HepG2 (cell line): ENCODE data around the gene FMOD. TPM values are rescaled to one million over a fixed set of nuclear protein-coding genes. Genes with fewer than 3 reads are reported as not detected.

ENCODE experiments used
- AHR ChIP-seq: IDR thresholded peaks from 2 replicates; pipeline ENCODE4 v1.6.1; 2018; ENCODE audit warnings: missing genetic modification reagents, missing compliant biosample characterization
- DR1 ChIP-seq: sonication (generic); formaldehyde crosslinking; IDR thresholded peaks from 2 replicates; pipeline ENCODE4 v1.8.0; 2021; ENCODE audit warnings: mild to moderate bottlenecking, missing genetic modification reagents, inconsistent platforms
- EP300 ChIP-seq, 3 experiments: sonication (generic) in 1 of 3; formaldehyde crosslinking in 1 of 3; IDR thresholded peaks; 2 replicates each; pipeline versions ENCODE4 v1.5.1 to v1.6.1; 2011 to 2020; ENCODE audit warnings: low read depth in 2 of 3, low read length in 2 of 3, borderline replicate concordance in 1 of 3, improper control_type of control experiment in 1 of 3, mild to moderate bottlenecking in 1 of 3, missing genetic modification reagents in 1 of 3, moderate library complexity in 1 of 3
- MAZ ChIP-seq, 2 experiments: sonication (generic) in 1 of 2; formaldehyde crosslinking in 1 of 2; IDR thresholded peaks; 2 replicates each; pipeline versions ENCODE4 v1.5.0 to v1.6.1; 2012 to 2020; ENCODE audit warnings: low read depth in 2 of 2, mild to moderate bottlenecking in 2 of 2, borderline replicate concordance in 1 of 2, improper control_type of control experiment in 1 of 2, low read length in 1 of 2, missing genetic modification reagents in 1 of 2, moderate library complexity in 1 of 2
- MNT ChIP-seq: fragments of 450-650 bp; IDR thresholded peaks from 2 replicates; pipeline ENCODE4 v1.6.1; 2016
- PCBP2 ChIP-seq: fragments of 200-400 bp; formaldehyde crosslinking; optimal IDR thresholded peaks from 2 replicates; pipeline ENCODE3; 2018; ENCODE audit warnings: low read length, low read depth; ENCODE audit not compliant: poor library complexity, severe bottlenecking
- SKI ChIP-seq: fragments of 450-650 bp; IDR thresholded peaks from one replicate; pipeline ENCODE4 v1.6.1; 2018; ENCODE audit warnings: mild to moderate bottlenecking; ENCODE audit not compliant: partially characterized antibody
- SP4 ChIP-seq: sonication (generic); formaldehyde crosslinking; IDR thresholded peaks from 2 replicates; pipeline ENCODE4 v1.8.1; 2023; ENCODE audit warnings: mild to moderate bottlenecking, missing genetic modification reagents
- SRY ChIP-seq: sonication (generic); formaldehyde crosslinking; IDR thresholded peaks from 2 replicates; pipeline ENCODE4 v1.8.0; 2022; ENCODE audit warnings: mild to moderate bottlenecking, missing genetic modification reagents
- ZKSCAN1 ChIP-seq: fragments of 150-350 bp; IDR thresholded peaks from 2 replicates; pipeline ENCODE4 v1.6.1; 2014; ENCODE audit warnings: low read length
- ZNF235 ChIP-seq: sonication (generic); formaldehyde crosslinking; IDR thresholded peaks from 2 replicates; pipeline ENCODE4 v1.8.1; 2023; ENCODE audit warnings: mild to moderate bottlenecking, missing genetic modification reagents, borderline replicate concordance
- ZNF3 ChIP-seq: IDR thresholded peaks from 2 replicates; pipeline ENCODE4 v1.7.0; 2017; ENCODE audit warnings: inconsistent platforms
- ZNF768 ChIP-seq: sonication (generic); formaldehyde crosslinking; IDR thresholded peaks from 2 replicates; pipeline ENCODE4 v1.4.0; 2020; ENCODE audit warnings: missing genetic modification reagents
- ZXDC ChIP-seq: sonication (generic); formaldehyde crosslinking; IDR thresholded peaks from 2 replicates; pipeline ENCODE4 v1.5.0; 2020; ENCODE audit warnings: mild to moderate bottlenecking, missing genetic modification reagents
- polyA plus RNA-seq, 8 experiments: library from polyadenylated mRNA; depleted of rRNA in 3 of 8; stranded (reverse) in 7 of 8; unstranded in 1 of 8; fragments of >200 nt; fragmentation: Illumina TruSeq in 4 of 8; extraction: Trizol in 4 of 8; gene quantifications; 2 replicates each; pipeline versions ENCODE4 v1.2.1 to v1.2.3, GENCODE V29; 2011 to 2016; ENCODE audit warnings: low read depth in 4 of 8, missing spikeins in 1 of 8, mixed read lengths in 1 of 8; ENCODE audit not compliant: insufficient read depth in 1 of 8
- total RNA-seq, 5 experiments: library from RNA; depleted of rRNA; stranded (reverse); fragments of >200 nt; fragmentation: Illumina TruSeq; extraction: Trizol; gene quantifications; 2 replicates each; pipeline ENCODE4 v1.2.3, GENCODE V29; 2016; ENCODE audit warnings: low read depth in 1 of 5
- TF ChIP-seq, protein P1 (sequence below): sonication (generic); formaldehyde crosslinking; IDR thresholded peaks from 2 replicates; pipeline ENCODE4 v1.4.0; 2020; ENCODE audit warnings: missing genetic modification reagents, borderline replicate concordance

FMOD gene
- total and polyA plus RNA-seq, 2 of the 13 experiments (the other 11 are each of a cell fraction or from before 2014, with no cell fraction given): 0.08 TPM; not detected in 1

DNA sequence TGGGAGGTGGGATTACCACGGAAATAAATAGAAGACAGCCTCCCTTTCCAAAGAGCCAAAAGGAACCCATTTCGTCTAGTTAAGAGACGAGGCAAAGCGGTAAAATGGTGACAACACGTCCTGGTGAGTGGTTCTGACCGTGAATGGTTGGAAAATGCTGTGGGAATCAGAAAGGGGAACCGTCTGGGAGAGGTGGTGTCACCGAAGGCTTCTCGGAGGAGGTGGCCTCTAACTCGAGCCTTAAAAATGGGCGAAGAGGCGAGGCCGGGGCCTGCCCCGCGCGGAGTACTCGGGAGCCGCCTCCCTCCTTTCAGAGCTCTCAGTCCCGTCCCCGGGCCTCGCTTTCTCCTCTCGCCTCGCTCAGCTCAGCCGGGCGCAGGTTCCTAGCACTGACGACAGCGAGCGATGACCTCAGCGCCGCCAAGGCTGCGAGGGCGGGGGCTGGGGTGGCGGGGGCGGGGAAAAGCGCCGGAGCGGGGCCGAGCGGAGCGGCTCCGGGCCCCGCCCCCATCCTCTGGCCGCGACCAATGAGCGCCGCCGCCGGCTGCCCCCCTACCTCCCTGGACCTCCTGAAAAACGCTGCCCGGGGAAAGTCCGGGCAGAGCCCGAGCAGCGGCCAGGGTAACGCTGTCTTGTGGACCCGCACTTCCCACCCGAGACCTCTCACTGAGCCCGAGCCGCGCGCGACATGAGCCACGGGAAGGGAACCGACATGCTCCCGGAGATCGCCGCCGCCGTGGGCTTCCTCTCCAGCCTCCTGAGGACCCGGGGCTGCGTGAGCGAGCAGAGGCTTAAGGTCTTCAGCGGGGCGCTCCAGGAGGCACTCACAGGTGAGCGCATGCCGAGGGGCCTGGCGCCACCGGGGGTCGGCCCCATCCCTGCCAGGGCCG lies 45.8 kb downstream of the FMOD start, which contains the start of gene BTG2 (continued):
- TF ChIP-seq, protein P1, sequence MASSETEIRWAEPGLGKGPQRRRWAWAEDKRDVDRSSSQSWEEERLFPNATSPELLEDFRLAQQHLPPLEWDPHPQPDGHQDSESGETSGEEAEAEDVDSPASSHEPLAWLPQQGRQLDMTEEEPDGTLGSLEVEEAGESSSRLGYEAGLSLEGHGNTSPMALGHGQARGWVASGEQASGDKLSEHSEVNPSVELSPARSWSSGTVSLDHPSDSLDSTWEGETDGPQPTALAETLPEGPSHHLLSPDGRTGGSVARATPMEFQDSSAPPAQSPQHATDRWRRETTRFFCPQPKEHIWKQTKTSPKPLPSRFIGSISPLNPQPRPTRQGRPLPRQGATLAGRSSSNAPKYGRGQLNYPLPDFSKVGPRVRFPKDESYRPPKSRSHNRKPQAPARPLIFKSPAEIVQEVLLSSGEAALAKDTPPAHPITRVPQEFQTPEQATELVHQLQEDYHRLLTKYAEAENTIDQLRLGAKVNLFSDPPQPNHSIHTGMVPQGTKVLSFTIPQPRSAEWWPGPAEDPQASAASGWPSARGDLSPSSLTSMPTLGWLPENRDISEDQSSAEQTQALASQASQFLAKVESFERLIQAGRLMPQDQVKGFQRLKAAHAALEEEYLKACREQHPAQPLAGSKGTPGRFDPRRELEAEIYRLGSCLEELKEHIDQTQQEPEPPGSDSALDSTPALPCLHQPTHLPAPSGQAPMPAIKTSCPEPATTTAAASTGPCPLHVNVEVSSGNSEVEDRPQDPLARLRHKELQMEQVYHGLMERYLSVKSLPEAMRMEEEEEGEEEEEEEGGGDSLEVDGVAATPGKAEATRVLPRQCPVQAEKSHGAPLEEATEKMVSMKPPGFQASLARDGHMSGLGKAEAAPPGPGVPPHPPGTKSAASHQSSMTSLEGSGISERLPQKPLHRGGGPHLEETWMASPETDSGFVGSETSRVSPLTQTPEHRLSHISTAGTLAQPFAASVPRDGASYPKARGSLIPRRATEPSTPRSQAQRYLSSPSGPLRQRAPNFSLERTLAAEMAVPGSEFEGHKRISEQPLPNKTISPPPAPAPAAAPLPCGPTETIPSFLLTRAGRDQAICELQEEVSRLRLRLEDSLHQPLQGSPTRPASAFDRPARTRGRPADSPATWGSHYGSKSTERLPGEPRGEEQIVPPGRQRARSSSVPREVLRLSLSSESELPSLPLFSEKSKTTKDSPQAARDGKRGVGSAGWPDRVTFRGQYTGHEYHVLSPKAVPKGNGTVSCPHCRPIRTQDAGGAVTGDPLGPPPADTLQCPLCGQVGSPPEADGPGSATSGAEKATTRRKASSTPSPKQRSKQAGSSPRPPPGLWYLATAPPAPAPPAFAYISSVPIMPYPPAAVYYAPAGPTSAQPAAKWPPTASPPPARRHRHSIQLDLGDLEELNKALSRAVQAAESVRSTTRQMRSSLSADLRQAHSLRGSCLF (CRISPR knock-in tag): no peak; the same call in 1 of the 2 replicates
- TF ChIP-seq AHR (0 out of 2 replicates have a peak, but pooled peaks have one; percentile 27), SRY (CRISPR knock-in tag) (no peak), ZKSCAN1 (no peak), SP4 (CRISPR knock-in tag) (peak; percentile 80), MAZ (IDR thresholded peaks at IDR 0.05; ENCODE audit: borderline replicate concordance, low read depth, low read length) (peak; percentile 84; the same call in 1 of the 2 replicates), MAZ (CRISPR knock-in tag; IDR thresholded peaks at IDR 0.05; ENCODE audit: low read depth) (peak; percentile 85), ZNF3 (CRISPR knock-in tag) (no peak), PCBP2 (no peak), ZXDC (CRISPR knock-in tag) (no peak; the same call in 1 of the 2 replicates), ZNF235 (CRISPR knock-in tag) (no peak), EP300 (IDR thresholded peaks at IDR 0.05; ENCODE audit: low read depth in 2 of 2, low read length in 2 of 2) (no peak), EP300 (CRISPR knock-in tag; IDR thresholded peaks at IDR 0.05; ENCODE audit: borderline replicate concordance) (no peak), ZNF768 (CRISPR knock-in tag) (no peak), DR1 (CRISPR knock-in tag) (peak; percentile 93), SKI (no peak), MNT (no peak)
